A549 (cell line): ENCODE results near the gene EDA. TPM values are rescaled to one million over a fixed set of nuclear protein-coding genes. Genes with fewer than 3 reads are reported as not detected.

ENCODE experiments used
- ATAC-seq, 2 experiments: fragments of 200-7000 bp in 1 of 2; fragments of >200 bp in 1 of 2; cut with Nextera tagmentation in 1 of 2; cut with Tn5 transposase in 1 of 2; 3 replicates each; pipeline versions ENCODE4 v1.8.0 to v1.9.1; 2018 to 2020; ENCODE audit warnings: mild to moderate bottlenecking in 1 of 2, moderate library complexity in 1 of 2
- CTCF ChIA-PET: fragments of 300-600 bp; sonication (Branson Sonifier 250); formaldehyde crosslinking; extraction: SDS; loops from one replicate; lab custom pipeline; 2021; ENCODE audit warnings: antibody characterized with exemption, inconsistent platforms; lab: Yijun Ruan, JAX
- POLR2A ChIA-PET: fragments of 350-600 bp; formaldehyde crosslinking; extraction: SDS; loops from one replicate; lab custom pipeline; 2021; ENCODE audit warnings: antibody characterized with exemption, inconsistent platforms; lab: Yijun Ruan, JAX
- DNase-seq, 2 experiments: peaks; one replicate each; pipeline versions ENCODE4 v3.0.0 to v3.0.0-alpha.2; 2011 to 2016; ENCODE audit warnings: low read depth in 1 of 2, low spot score in 1 of 2
- FAIRE-seq: peaks from 2 replicates; lab custom pipeline; 2011; peaks lifted over from hg19 to GRCh38; lab: Jason Lieb, UNC
- H3K27ac ChIP-seq, 2 experiments: fragments of >200 bp; sonication (Bioruptor Twin); formaldehyde crosslinking; 3 replicates each; pipeline ENCODE4 v1.5.1; 2016 to 2017
- H3K4me1 ChIP-seq: fragments of >200 bp; sonication (Bioruptor Twin); formaldehyde crosslinking; 3 replicates; pipeline ENCODE4 v1.6.1; 2016
- H3K4me2 ChIP-seq: fragments of >200 bp; sonication (Bioruptor Twin); formaldehyde crosslinking; 3 replicates; pipeline ENCODE4 v1.6.1; 2016
- H3K4me3 ChIP-seq: fragments of >200 bp; sonication (Bioruptor Twin); formaldehyde crosslinking; 3 replicates; pipeline ENCODE4 v1.5.1; 2016
- H3K9me3 ChIP-seq: fragments of >200 bp; sonication (Bioruptor Twin); formaldehyde crosslinking; 3 replicates; pipeline ENCODE4 v1.6.1; 2016
- HDAC2 ChIP-seq: fragments of 200-600 bp; sonication (generic); IDR thresholded peaks from 2 replicates; pipeline ENCODE4 v1.6.1; 2016
- HOXB13 ChIP-seq: fragments of 250-450 bp; sonication (Bioruptor Pico); IDR thresholded peaks from 2 replicates; pipeline ENCODE4 v1.5.0; 2020; ENCODE audit warnings: low read depth, mild to moderate bottlenecking, moderate library complexity
- JUNB ChIP-seq: fragments of >200 bp; sonication (Bioruptor Twin); formaldehyde crosslinking; IDR thresholded peaks from 2 replicates; pipeline ENCODE4 v1.6.1; 2016
- PHF8 ChIP-seq: fragments of 200-600 bp; sonication (generic); IDR thresholded peaks from 2 replicates; pipeline ENCODE4 v1.6.1; 2016; ENCODE audit warnings: low read depth, mild to moderate bottlenecking, antibody characterized with exemption, moderate library complexity, borderline replicate concordance
- POLR2A ChIP-seq: IDR thresholded peaks from 2 replicates; pipeline ENCODE4 v1.6.1; 2012; ENCODE audit warnings: mild to moderate bottlenecking, low read length
- SMC3 ChIP-seq: fragments of >200 bp; sonication (Bioruptor Twin); formaldehyde crosslinking; IDR thresholded peaks from 3 replicates; pipeline ENCODE4 v1.6.1; 2018; ENCODE audit warnings: inconsistent platforms
- polyA plus RNA-seq, 4 experiments: library from polyadenylated mRNA; depleted of rRNA in 3 of 4; stranded (reverse); fragments of >200 nt; fragmentation: RNase III in 1 of 4; extraction: RNeasy Plus Mini Kit Qiagen cat#74134 plus additional on column Dnase treatment in 1 of 4; gene quantifications; 2 replicates in 3 of 4; 3 replicates in 1 of 4; pipeline ENCODE4 v1.2.3, GENCODE V29; 2011 to 2017
- small RNA-seq, 6 experiments: library from RNA; depleted of rRNA; stranded (forward); fragments of <200 nt; gene quantifications; one replicate each; pipeline ENCODE3, GENCODE V24; 2012
- TF ChIP-seq, protein P1 (sequence below): IDR thresholded peaks from 2 replicates; pipeline ENCODE4 v1.6.1; 2012; ENCODE audit warnings: low read depth, borderline replicate concordance
- TF ChIP-seq, protein P2 (sequence below): IDR thresholded peaks from 2 replicates; pipeline ENCODE4 v1.6.1; 2012

The EDA gene
- polyA plus RNA-seq, 2 of the 4 experiments (the other 2 are of a cell fraction), result 0.25 to 0.26 TPM

DNA sequence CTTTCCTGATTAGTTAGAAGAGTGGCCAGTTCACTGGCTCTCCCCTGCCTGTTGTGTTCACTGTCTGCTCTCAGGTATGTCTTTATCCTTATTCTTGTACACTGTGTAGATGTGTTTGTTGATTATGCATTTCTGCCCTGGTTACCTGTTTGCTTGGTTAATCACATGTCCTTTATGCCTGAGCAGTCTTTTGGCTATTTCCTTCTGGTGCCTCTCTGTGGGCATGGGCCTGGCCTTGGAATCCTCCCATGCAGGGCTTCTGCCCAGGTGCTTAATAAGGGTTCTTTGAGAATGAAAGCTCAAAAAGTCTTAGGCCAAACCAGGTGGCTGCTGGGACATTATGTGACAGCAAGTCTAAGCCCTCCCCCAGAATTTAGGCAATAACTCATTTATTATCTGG lies 472.8 kb downstream of the EDA start:
- no peak overlapping the region for H3K4me3 ChIP-seq
- no peaks in the 10 kb centered on the region for H3K9me3 ChIP-seq
- ATAC-seq (no peak), FAIRE-seq (no peak), DNase-seq (no peak)
- H3K4me1 ChIP-seq, result no peaks in the 10 kb centered on the region
- CTCF ChIA-PET, result interaction anchor here (4.4 kb wide), 1 partner anchor 8 kb away, joined by 30 read pairs; no protein-coding TSS in a partner anchor
- TF ChIP-seq HOXB13 (CRISPR knock-in tag), result no peak
- TF ChIP-seq, protein P1, sequence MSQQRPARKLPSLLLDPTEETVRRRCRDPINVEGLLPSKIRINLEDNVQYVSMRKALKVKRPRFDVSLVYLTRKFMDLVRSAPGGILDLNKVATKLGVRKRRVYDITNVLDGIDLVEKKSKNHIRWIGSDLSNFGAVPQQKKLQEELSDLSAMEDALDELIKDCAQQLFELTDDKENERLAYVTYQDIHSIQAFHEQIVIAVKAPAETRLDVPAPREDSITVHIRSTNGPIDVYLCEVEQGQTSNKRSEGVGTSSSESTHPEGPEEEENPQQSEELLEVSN, result no peak
- no peak for TF ChIP-seq PHF8
- TF ChIP-seq HDAC2, result no peak
- TF ChIP-seq POLR2A, result no peak
- TF ChIP-seq SMC3, result no peak
- TF ChIP-seq, protein P2, sequence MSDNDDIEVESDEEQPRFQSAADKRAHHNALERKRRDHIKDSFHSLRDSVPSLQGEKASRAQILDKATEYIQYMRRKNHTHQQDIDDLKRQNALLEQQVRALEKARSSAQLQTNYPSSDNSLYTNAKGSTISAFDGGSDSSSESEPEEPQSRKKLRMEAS, result no peak
- no peak for TF ChIP-seq JUNB
- H3K27ac ChIP-seq, result no peak overlapping the region
- POLR2A ChIA-PET, result no interaction called here
- H3K4me2 ChIP-seq, result no peak overlapping the region

Small RNA genes lying within 50 kb of the gene (small RNA-seq; reads per million reads assigned to genes)
- 0 to 1.7 (median 0.39) reads per million in 6 experiments for gene MIR676
- gene RF00012, result 0 reads per million in 6 experiments

Other genes with a start within 250 kb of the EDA start
- 1.4 and 1.9 TPM in 2 replicates for gene NALF2, start 111.8 kb upstream of the EDA start, polyA plus RNA-seq (2011; rRNA removed)
- gene NALF2, start 111.8 kb upstream of the EDA start, polyA plus RNA-seq (2017; fragmentation: RNase III; extraction: RNeasy Plus Mini Kit Qiagen cat#74134 plus additional on column Dnase treatment), result 1.7 to 2.2 TPM (median 2.1 TPM) in 3 replicates